Hindlimb muscle (tissue), 1 donor: Measurements from ENCODE around the gene ERI2. TPM values are rescaled to one million over a fixed set of nuclear protein-coding genes. Genes with fewer than 3 reads are reported as not detected.
"Not testable (repeated sequence)": the region's sequence is repeated elsewhere in the genome, so short reads cannot be mapped to it uniquely, and the experiment has no call there.

Experiments
- DNase-seq: peaks from one replicate; pipeline ENCODE4 v3.0.0-alpha.2; 2013
- polyA plus RNA-seq: library from polyadenylated mRNA; unstranded; fragments of 120-200 nt; gene quantifications from one replicate; pipeline ENCODE4 v1.2.1, GENCODE V29; 2013; ENCODE audit not compliant: insufficient read length

ERI2 gene
- polyA plus RNA-seq, 1 donor = 18.2 TPM

DNA sequence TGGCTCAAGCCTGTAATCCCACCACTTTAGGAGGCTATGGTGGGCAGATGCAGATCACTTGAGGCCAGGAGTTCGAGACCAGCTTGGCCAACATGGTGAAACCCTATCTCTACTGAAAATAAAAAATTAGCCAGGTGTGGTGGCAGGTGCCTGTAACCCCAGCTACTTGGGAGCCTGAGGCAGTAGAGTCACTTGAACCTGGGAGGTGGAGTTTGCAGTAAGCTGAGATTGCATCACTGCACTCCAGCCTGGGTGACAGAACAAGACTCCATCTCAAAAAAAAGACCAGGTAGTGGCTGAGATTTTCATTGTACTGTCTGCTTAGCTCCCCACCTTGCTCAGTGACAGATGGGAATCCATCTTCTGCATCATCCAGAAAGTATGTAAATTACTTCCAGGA is 41.8 kb downstream of the ERI2 start:
- DNase-seq = not testable (repeated sequence)

DNA sequence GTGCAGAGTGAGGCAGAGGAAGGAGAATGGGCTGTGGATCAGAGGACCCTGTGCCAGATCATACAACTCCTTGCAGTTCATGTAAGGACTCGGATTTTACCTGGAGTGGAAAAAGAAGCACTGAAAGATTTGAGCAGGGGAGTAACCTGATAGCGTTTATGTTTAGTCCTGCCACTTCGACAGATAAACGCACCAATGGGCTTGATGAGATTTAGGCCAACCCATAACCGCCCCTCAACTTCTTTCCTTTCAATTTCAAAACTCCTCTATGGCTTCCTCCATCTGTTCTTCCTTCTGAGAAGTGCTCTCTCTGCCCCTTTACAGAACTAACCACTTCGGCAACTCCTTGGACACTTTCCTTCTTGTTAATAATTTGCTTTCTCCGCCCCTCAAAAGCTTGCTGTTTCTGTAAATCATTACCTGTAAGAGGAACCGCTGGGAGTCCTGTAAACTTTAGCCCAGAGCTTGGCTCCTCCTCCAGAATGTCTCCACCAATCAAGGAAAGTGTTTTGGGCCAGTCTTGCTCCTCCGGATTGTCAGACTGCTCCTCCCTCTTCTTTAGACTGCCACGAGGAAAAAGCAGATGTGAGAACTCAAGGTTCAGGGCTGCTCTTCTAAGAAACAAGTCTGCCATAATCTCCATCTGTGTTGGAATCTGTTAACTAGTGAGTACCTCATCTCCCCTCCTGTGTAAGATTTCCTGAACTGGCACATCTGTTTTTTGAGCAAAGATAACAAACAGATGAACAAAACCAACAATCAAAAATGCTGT is 42.6 kb downstream of the ERI2 start, which contains the start of gene ACSM3:
Gene ACSM3 (plus strand): TSS at position 554 of the 772 bp plus-strand sequence. CDS start 6,021 bp downstream, outside the sequence.
- DNase-seq = peak; percentile 70

DNA sequence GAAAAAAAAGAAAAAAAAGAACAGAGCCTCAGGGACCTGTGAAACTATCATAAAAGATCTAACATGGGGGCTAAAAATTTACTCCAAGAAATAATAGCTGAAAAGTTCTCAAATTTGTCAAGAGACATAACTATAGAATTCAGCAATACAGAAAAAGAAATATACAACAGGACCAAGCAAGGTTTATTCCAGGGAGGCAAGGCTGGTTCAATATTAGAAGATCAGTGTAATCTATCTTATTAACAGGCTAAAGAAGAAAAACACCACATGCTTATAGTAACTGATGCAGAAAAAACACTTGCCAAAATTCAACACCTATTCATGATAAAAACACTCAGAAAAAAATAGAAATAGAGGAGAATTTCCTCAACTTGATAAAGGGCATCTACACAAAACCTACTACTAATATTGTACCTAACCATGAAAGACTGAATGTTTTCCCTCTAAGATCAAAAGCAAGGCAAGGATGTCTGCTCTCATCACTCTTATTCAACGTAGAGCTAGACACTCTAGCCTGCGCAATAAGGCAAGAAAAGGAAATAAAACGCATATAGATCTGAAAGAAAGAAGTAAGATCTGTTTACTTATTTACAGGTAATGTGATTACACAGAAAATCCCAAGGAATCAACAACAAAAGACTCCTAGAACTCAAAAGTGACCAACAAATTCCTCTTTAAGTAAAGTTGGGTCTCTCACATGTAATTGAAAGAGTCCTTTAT is 43.7 kb downstream of the ERI2 start:
- DNase-seq = no peak

DNA sequence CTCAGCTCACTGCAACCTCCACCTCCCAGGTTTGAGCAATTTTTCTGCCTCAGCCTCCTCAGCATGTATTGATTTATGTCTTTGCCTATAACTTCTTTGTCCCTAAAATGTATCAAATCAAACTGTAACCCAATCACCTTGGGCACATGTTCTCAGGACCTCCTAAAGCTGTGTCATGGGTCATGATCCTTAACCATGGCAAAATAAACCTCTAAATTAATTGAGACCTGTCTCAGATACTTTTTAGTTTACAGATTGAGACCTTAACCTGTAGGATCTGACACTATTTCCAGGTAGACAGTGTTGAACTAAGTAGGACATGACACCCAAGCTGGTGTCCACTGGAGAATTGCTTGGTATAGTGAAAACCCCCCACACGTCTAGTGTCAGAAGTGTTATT is 45.1 kb downstream of the ERI2 start:
- no peak for DNase-seq

DNA sequence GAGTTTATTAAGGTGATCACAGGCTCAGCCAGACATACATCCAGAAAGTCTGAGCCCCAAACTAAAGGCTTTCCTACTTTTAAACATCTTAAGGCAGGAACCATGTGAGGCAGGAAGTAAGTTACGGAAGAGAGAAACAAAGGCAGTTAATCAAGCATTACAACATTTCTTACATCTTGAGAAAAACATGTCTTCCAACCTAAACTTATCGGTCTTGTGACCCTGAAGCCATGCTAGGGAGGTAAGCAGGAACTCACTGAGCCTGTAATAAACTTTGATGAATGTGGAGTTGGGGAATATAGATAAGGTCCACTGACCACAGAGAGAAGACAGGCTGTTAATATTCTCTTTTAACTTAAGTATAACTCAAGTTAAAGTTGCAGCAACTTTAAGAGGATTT is 45.9 kb downstream of the ERI2 start:
- DNase-seq = no peak

DNA sequence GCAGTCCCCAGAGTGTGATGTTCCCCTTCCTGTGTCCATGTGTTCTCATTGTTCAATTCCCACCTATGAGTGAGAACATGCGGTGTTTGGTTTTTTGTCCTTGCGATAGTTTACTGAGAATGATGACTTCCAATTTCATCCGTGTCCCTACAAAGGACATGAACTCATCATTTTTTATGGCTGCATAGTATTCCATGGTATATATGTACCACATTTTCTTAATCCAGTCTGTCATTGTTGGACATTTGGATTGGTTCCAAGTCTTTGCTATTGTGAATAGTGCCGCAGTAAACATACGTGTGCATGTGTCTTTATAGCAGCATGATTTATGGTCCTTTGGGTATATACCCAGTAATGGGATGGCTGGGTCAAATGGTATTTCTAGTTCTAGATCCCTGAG is 50.5 kb downstream of the ERI2 start:
- DNase-seq = not testable (repeated sequence)

DNA sequence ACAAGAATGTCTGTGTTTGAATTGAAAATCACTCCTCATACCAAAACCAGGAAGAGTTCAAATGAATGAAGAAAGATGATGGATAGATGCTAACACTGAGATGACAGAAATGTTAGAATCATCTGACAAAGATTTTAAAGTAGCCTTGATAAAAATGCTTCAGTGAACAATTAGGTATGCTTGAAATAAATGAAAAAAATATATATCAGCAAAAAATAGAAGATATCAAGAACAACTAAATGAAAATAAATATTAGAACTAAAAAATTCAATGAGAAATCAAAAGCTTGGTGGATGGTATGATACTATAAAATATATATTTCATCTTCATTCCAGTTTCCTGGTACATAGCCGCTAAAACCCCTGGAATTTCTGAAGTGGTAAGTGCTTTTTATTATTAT is 51.0 kb downstream of the ERI2 start:
- DNase-seq = no peak

DNA sequence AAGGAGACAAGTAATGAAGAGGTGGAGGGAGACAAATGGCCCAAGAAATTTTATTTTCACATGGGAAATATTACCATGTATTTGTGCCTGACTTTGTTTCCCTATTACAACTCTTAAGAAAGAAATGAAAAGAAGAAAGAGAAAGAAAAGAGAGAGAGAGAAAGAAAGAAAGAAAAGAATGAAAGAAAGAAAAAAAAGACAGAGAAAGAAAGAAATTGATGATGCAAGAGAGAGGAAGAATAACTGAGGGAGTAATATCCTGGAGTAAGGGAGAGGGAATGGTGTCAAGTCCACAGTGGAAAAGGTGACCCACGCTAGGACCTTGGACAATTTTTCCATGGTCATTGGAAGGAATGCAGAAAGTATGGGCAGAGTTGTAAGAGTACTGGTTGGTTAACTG is 52.5 kb downstream of the ERI2 start:
- DNase-seq = no peak

DNA sequence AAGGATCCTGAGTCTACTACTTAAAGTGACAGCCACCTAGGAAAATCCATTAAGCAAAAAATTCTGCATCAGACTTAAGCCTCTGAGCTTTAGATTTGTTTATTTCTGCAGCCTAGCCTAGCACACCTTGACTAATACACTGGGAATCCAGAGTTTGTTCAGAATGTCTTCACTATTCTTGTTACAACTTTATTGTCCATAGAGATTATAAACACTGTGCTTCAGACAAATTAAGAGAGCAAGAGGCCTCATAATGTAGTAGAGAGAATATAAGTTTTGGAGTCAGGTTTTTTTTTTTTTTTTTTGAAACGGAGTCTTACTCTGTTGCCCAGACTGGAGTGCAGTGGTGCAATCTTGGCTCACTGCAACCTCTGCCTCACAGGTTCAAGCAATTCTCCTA is 55.7 kb downstream of the ERI2 start:
- DNase-seq = no peak

DNA sequence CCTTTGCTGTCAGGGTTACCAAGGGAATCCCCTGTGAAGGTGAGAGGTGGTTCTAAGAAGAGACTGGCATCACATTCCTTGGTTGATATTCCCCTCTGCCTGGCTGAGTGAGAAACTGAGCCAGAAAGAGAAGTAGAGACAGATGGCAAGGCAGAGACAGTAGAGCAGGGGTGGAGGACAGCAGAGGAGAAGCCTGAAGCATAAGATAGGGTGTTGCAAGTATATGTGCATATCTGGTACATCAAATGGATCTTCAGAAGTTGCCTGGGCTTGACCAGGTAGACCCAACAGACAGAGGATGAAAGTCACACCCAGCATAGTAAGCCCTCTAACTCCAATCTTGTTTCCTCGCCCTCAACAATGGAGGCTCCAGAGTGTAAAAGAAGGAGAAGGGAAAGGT is 56.8 kb downstream of the ERI2 start:
- no peak for DNase-seq

DNA sequence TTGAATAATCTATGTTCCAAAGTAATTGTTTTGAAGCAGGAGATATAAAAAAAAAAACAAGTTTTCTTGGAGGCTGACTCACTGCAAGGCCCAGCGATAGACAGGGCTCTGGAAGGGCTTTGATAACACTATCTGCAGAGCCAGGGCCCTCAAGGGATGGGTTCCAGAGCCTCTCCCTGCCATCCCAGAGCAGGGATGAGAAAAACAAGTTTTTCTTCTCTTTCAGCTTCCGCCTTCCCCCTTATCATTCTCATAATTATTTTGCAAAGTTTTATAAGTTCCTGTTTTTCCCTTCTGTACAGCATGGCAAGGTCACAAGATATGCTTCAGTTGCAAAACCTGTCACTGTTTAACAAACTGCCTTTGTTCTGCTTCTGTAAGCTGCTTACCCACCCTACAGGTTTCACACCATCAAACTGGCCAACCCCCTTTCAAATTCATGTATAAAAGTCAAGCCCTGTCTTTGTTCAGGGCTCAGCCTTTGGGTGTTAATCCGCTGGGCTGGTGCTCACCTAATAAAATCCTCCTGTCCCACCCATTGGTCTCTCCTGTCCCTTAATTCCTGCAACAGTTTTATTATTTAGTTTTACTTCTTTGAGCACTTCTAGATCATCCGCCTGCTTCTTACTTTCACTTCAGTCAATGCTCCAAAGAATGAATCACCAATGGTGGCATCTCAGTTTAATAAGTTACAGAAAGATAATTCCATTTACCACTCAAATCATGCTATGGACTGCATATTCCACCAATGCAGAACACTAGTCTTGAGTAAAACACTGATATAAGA is 59.0 kb downstream of the ERI2 start:
- no peak for DNase-seq

DNA sequence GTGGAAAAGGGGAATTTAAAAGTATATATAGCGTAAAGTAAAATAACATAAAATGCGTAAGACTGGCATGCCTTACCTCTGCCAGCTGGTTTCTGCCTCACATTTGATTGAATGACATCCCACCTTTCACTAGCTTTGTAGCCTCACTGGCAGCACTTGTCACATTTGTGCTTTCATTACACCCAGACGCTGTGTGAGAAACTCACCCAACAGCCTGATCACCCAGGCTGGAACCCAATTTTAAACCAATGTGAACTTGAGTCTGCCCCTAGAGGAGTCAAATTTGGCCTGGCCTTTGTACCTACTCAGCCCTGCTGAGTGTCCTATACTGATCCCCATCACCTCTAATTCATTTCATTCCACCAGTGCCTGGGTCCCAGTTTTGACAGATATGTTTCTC is 59.8 kb downstream of the ERI2 start:
- DNase-seq = no peak

Other genes with a start within 250 kb of the ERI2 start
- gene ACSM2B, start 230.1 kb downstream of the ERI2 start, polyA plus RNA-seq = 0.41 TPM
- 0.10 TPM for gene ACSM1, start 108.8 kb downstream of the ERI2 start, polyA plus RNA-seq
- 28.9 TPM for gene THUMPD1, start 64.7 kb downstream of the ERI2 start, polyA plus RNA-seq
- 3.6 TPM for gene ACSM3, start 42.5 kb downstream of the ERI2 start, polyA plus RNA-seq
- gene REXO5, start 55 bp upstream of the ERI2 start, polyA plus RNA-seq = 4.3 TPM
- gene DCUN1D3, start 93.9 kb upstream of the ERI2 start, polyA plus RNA-seq = 5.2 TPM
- 18.5 TPM for gene LYRM1, start 94.3 kb upstream of the ERI2 start, polyA plus RNA-seq